ENCODE results near the gene SLC19A1.
"Not testable (repeated sequence)": the region's sequence is repeated elsewhere in the genome, so short reads cannot be mapped to it uniquely, and the experiment has no call there.

SLC19A1 gene

GRCh38 chr21:45576838-45577737 is 34.8 kb upstream of the SLC19A1 start:
- no peak for DNase-seq

- DNase-seq: no peak
These were observed 34.0 kb upstream of the SLC19A1 start for GRCh38 chr21:45575993-45576837.

GRCh38 chr21:45575304-45575992 is 33.2 kb upstream of the SLC19A1 start:
- no peak for DNase-seq

- DNase-seq: no peak
These were observed 32.5 kb upstream of the SLC19A1 start for GRCh38 chr21:45574691-45575090.

GRCh38 chr21:45574081-45574501 is 31.9 kb upstream of the SLC19A1 start:
- no peak for DNase-seq

- no peak for DNase-seq
These were observed 31.3 kb upstream of the SLC19A1 start for GRCh38 chr21:45573452-45574035.

GRCh38 chr21:45572783-45573451 is 30.7 kb upstream of the SLC19A1 start:
- DNase-seq: no peak

GRCh38 chr21:45572231-45572630 is 30.0 kb upstream of the SLC19A1 start:
- no peak for DNase-seq

- DNase-seq: peak; percentile 70
These were observed 29.4 kb upstream of the SLC19A1 start for GRCh38 chr21:45571641-45572040.

- DNase-seq: no peak
These were observed 28.8 kb upstream of the SLC19A1 start for GRCh38 chr21:45570826-45571601.

- no peak for DNase-seq
These were observed 27.8 kb upstream of the SLC19A1 start for GRCh38 chr21:45570071-45570470.

GRCh38 chr21:45568383-45568782 is 26.1 kb upstream of the SLC19A1 start:
- no peak for DNase-seq

- not testable (repeated sequence) for DNase-seq
These were observed 21.9 kb upstream of the SLC19A1 start for GRCh38 chr21:45564137-45564536.

- DNase-seq: no peak
These were observed 20.7 kb upstream of the SLC19A1 start for GRCh38 chr21:45562965-45563364.

- DNase-seq: no peak
These were observed 20.2 kb upstream of the SLC19A1 start for GRCh38 chr21:45562402-45562801.

- not testable (repeated sequence) for DNase-seq
These were observed 19.0 kb upstream of the SLC19A1 start for GRCh38 chr21:45561241-45561640.

GRCh38 chr21:45560106-45561021 is 18.1 kb upstream of the SLC19A1 start:
- no peak for DNase-seq

GRCh38 chr21:45559216-45560105 is 17.2 kb upstream of the SLC19A1 start:
- DNase-seq: no peak
